Adipocyte (in vitro differentiated cells): ENCODE data around the gene METAP2.
A peak's percentile ranks its signal among the peaks of the same experiment; 100 is the strongest.

Experiments
- DNase-seq: peaks from one replicate; pipeline ENCODE4 v3.0.0-alpha.2; 2015; ENCODE audit warnings: low read depth
- H3K27me3 ChIP-seq: replicated peaks from 2 replicates; pipeline ENCODE4 v1.7.0; 2013; ENCODE audit warnings: mild to moderate bottlenecking, low read length, moderate library complexity; ENCODE audit not compliant: control insufficient read depth, insufficient read depth
- H3K36me3 ChIP-seq: 2 replicates; pipeline ENCODE4 v1.7.0; 2013; ENCODE audit warnings: low read length, mild to moderate bottlenecking, moderate library complexity; ENCODE audit not compliant: control insufficient read depth, insufficient read depth, severe bottlenecking
- H3K4me1 ChIP-seq: 2 replicates; pipeline ENCODE4 v1.7.0; 2013; ENCODE audit warnings: mild to moderate bottlenecking, low read length, moderate library complexity; ENCODE audit not compliant: control insufficient read depth, insufficient read depth
- H3K4me3 ChIP-seq: 2 replicates; pipeline ENCODE4 v1.7.0; 2013; ENCODE audit warnings: mild to moderate bottlenecking, low read length, moderate library complexity
- H3K9ac ChIP-seq: 2 replicates; pipeline ENCODE4 v1.7.0; 2013; ENCODE audit warnings: mild to moderate bottlenecking, low read length, moderate library complexity
- H3K9me3 ChIP-seq: 2 replicates; pipeline ENCODE4 v1.7.0; 2013; ENCODE audit warnings: mild to moderate bottlenecking, low read length, moderate library complexity; ENCODE audit not compliant: control insufficient read depth

Gene METAP2

DNA sequence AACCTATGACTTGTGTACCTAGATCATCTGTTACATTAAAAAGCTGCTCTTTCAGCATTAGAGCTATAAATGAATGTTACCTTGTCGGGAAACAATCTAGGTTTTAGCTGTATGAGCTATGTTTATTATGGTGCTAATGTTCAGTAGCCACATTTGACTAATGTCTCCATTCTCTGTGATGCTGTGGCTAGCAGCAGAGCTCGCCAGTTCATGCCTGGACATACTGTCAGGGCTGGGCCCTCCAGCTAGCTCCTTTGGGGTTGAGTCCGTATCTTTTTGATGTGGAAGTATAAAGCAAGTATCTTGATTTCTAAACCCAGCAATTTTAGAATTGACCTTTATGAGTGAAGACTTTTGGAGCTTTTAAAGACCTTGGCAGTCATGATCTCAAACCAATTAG, 41.2 kb downstream of the METAP2 start:
- no peak for DNase-seq
- Histone ChIP-seq H3K27me3 (no peaks in the 10 kb centered on the region), H3K4me3 (no peak overlapping the region), H3K36me3 (peaks cover 53% of the 10 kb centered on the region), H3K4me1 (no peaks in the 10 kb centered on the region), H3K9me3 (no peaks in the 10 kb centered on the region), H3K9ac (no peak overlapping the region)

DNA sequence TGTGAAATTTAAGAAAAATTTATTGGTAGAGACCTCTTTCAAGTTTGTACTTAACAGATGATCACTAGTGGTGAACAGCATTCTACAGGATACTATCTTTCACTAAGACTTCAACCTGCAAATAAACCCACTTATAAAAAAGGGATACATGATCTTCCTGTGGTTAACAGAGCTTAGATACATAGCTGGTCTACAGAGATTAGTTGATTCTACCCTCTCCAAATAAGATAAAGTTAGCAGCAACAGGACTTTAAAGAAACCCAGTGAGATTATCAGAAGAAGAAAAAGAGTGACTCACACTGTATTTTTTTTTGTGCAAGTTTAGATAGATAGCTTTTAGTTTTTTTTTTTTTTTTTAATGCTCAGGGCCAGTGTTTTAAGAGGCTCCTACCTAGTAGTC, 42.8 kb downstream of the METAP2 start:
- Histone ChIP-seq H3K27me3 (no peaks in the 10 kb centered on the region), H3K4me3 (no peak overlapping the region), H3K9ac (no peak overlapping the region), H3K9me3 (no peaks in the 10 kb centered on the region), H3K36me3 (peaks cover 37% of the 10 kb centered on the region), H3K4me1 (no peaks in the 10 kb centered on the region)
- no peak for DNase-seq

DNA sequence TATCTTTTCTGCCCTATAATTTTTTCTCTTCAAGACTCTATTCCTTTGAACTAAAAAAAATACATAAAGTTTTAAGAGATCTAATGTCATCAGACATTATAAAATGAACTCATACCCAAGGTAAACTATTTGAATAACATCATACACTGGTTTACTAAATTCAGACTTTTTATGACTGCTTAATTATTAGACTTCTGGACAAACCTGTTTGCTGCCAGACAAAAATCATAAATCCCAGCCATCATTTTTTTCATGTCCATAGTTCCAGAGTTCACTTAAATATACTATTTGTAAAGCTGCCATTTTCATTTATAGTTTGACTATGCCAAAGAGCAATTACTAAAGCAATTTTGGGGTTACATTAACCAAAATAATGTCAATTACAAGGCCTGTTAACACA, 43.3 kb downstream of the METAP2 start:
- Histone ChIP-seq H3K9ac (no peak overlapping the region), H3K4me1 (no peaks in the 10 kb centered on the region), H3K36me3 (peaks cover 33% of the 10 kb centered on the region), H3K27me3 (no peaks in the 10 kb centered on the region), H3K4me3 (no peak overlapping the region), H3K9me3 (no peaks in the 10 kb centered on the region)
- no peak for DNase-seq

DNA sequence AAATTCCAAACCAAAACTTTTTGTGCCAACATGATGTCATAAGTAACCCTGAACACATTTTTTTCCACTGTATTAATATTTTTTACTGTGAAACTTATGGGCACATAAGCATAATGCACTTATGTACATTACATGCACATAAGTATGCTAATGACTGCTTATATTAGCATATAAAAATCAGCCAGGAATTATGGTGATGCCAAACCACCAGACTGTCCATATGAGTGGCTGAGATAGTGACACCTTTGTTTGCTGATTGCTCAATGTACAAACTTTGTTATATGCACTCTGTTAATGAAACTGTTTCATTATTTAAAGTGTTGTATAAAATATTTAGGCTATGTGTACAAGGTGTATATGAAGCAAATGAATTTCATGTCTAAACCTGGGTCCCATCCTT, 45.0 kb downstream of the METAP2 start:
- Histone ChIP-seq H3K36me3 (peaks cover 16% of the 10 kb centered on the region), H3K4me1 (no peaks in the 10 kb centered on the region), H3K9me3 (no peaks in the 10 kb centered on the region), H3K9ac (no peak overlapping the region), H3K27me3 (no peaks in the 10 kb centered on the region), H3K4me3 (no peak overlapping the region)
- no peak for DNase-seq

DNA sequence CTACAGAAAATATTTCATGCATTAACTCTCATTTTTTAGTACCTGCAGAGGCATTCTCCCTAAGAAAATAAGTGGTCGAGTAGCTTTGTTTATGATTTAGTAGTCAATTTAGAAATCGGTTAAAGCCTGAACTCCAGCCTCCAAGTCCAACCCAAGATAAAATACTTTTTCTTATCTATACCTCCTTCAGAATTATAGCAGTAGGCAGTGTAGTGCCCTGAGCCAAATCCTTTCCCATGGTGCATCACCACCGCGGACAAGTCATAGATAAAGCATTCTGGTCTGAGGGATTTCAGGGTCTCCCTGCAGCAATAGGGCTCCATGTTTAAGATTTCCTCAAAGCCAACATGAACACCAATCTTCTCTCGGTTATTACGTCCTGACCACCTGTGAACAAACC, 46.9 kb downstream of the METAP2 start:
- no peaks in the 10 kb centered on the region for H3K36me3 ChIP-seq
- no peaks in the 10 kb centered on the region for H3K27me3 ChIP-seq
- H3K4me3 ChIP-seq, result no peak overlapping the region
- H3K9ac ChIP-seq, result no peak overlapping the region
- DNase-seq, result no peak
- H3K9me3 ChIP-seq, result no peaks in the 10 kb centered on the region
- no peaks in the 10 kb centered on the region for H3K4me1 ChIP-seq

DNA sequence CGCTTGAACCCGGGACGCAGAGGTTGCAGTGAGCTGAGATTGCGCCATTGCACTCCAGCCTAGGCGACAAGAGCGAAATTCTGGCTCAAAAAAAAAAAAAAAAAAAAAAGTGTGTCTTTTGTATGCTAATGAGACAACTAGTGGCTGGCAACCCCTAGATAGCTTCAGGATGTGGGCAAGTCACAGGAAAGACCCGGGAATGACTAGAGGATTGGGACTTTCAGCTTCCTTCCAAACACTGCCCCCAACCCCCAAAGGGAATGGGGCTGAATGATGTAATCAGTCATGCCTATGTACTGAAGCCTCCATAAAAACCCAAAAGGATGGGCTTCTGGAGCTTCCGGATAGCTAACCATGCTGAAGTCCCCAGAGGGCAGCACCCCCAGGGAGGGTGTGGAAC, 48.7 kb downstream of the METAP2 start:
- Histone ChIP-seq H3K27me3 (no peaks in the 10 kb centered on the region), H3K9me3 (no peaks in the 10 kb centered on the region), H3K4me1 (no peaks in the 10 kb centered on the region), H3K9ac (no peak overlapping the region), H3K4me3 (no peak overlapping the region), H3K36me3 (no peaks in the 10 kb centered on the region)
- DNase-seq, result no peak

DNA sequence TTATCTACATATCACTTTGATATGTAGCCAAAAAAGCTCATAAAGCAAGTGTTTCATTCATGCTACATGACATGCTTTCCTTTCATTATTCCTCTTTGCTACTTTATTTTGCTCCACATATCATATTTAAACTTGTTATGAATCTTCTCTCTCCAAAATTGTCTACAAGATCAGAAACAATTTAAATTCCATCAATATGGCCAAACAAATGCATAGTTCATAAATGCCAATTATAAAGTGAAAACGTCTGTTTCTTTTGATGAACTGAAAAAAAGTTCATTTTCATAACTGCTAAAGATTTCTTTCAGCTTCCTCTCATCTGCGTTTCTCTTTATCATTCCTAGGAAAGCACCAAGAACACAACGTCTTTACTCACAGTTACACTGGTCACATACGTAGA, 54.5 kb downstream of the METAP2 start:
- Histone ChIP-seq H3K27me3 (no peaks in the 10 kb centered on the region), H3K9me3 (no peaks in the 10 kb centered on the region), H3K36me3 (no peaks in the 10 kb centered on the region), H3K4me1 (peaks cover 3% of the 10 kb centered on the region), H3K4me3 (no peak overlapping the region), H3K9ac (no peak overlapping the region)
- no peak for DNase-seq

DNA sequence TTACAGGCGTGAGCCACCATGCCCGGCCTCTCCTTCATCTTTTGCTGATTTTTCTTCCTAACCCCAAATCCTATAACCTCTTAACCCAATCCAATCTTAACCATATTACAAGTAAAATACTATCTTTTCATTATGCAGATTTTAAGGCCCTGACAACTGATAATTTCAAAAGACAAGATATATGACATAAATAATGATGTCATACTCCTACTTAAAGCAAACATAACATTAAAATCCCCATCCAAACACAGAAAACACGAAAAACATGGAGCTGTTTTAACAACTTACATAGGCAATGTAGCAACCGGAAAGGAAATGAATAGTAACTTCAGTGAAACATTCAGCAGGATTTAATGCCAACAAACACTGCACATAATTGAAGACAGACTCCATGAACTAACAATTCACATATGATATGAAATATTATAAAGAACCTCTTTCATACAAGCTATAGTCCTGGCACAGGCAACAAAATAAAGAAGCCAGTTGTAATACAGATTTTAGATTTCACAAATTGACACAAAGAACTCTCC, 55.8 kb downstream of the METAP2 start:
- no peaks in the 10 kb centered on the region for H3K9me3 ChIP-seq
- DNase-seq, result peak; percentile 68
- peaks cover 3% of the 10 kb centered on the region for H3K4me1 ChIP-seq
- H3K9ac ChIP-seq, result no peak overlapping the region
- H3K27me3 ChIP-seq, result no peaks in the 10 kb centered on the region
- no peaks in the 10 kb centered on the region for H3K36me3 ChIP-seq
- H3K4me3 ChIP-seq, result no peak overlapping the region

DNA sequence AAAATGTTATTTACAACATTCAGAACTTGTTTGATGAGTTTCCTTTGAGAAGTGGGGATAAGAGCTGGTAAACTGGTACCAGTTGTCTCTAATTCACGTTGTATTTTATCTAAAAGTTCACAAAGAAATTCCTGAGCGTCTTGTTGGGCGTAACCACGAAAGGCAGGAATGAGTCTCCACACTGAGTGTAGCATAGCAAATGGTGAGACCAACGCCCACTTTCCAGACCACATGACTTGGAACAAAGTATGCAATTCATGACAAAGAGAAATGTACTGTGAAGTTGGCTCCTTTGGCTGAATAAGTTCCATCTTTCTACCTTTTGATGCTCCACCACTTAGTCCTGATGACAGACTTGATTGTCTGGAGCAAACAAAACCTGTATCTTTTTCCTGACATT, 58.9 kb downstream of the METAP2 start:
- no peaks in the 10 kb centered on the region for H3K36me3 ChIP-seq
- DNase-seq, result peak; percentile 45
- H3K27me3 ChIP-seq, result no peaks in the 10 kb centered on the region
- H3K9ac ChIP-seq, result no peak overlapping the region
- no peak overlapping the region for H3K4me3 ChIP-seq
- H3K4me1 ChIP-seq, result peaks cover 3% of the 10 kb centered on the region
- no peaks in the 10 kb centered on the region for H3K9me3 ChIP-seq

DNA sequence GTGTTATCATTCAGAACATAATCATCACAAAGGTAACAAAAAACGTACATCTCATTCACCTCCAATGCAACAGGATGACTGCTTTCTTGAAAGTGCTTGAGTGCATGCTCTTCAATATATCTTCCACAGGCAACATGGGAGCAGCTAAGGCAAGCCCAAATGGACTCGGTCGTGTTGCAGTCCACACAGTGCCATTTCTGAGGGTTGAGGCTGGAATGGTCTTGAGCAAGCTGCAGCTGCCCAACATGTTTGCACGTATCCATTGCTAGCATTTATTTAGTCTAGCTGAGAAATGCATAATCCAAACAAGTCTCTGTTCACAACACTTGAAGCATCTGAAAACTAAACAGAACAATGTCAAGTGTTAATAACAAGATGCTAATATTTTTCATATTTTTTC, 60.0 kb downstream of the METAP2 start:
- Histone ChIP-seq H3K9ac (no peak overlapping the region), H3K9me3 (no peaks in the 10 kb centered on the region), H3K4me1 (peaks cover 3% of the 10 kb centered on the region), H3K4me3 (no peak overlapping the region), H3K27me3 (no peaks in the 10 kb centered on the region), H3K36me3 (no peaks in the 10 kb centered on the region)
- no peak for DNase-seq

DNA sequence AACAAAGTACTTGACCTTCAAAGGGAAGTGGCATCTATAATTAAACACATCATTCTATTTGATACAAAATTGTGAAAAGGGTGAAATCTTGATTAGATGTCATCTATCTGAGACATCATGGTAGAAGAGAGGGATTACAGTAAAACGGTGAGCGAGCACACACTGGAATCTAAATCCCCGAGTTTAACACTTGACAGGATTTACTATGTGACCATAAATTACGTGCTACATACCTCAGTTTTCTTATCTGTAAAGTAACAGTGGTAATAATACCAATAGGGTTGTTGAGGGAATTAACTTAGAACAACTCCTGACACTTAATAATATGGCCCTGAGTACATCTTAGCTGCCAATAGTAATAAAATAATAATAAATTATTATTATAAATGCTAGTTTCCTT, 64.1 kb downstream of the METAP2 start:
- Histone ChIP-seq H3K4me1 (peaks cover under 1% of the 10 kb centered on the region), H3K36me3 (no peaks in the 10 kb centered on the region), H3K27me3 (no peaks in the 10 kb centered on the region), H3K9ac (no peak overlapping the region), H3K9me3 (no peaks in the 10 kb centered on the region), H3K4me3 (no peak overlapping the region)
- no peak for DNase-seq

DNA sequence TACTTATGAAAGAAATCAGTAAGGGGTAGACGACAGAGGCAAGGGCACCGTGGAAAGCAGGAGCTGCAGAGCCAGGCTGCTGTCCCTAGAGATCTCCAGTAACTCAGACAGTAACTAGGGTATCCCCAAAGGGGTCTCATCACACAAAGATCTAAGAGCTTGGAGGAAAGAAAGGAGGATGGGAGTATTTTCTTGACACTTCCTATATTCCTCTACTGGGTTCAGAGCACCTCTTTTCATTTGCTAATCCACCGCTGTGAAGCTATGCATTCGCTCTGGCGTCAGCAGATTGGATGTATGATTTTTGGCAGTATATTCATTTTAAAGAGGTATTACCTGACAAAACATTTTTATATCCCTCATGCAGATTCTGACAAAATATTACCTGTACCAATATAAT, 64.7 kb downstream of the METAP2 start:
- no peak for DNase-seq
- H3K9ac ChIP-seq, result no peak overlapping the region
- no peaks in the 10 kb centered on the region for H3K27me3 ChIP-seq
- H3K4me3 ChIP-seq, result no peak overlapping the region
- H3K9me3 ChIP-seq, result no peaks in the 10 kb centered on the region
- H3K36me3 ChIP-seq, result no peaks in the 10 kb centered on the region
- no peaks in the 10 kb centered on the region for H3K4me1 ChIP-seq
